ENCODE data around the gene CCNDBP1. TPM values are rescaled to one million over a fixed set of nuclear protein-coding genes. Genes with fewer than 3 reads are reported as not detected.
"Not testable (repeated sequence)": the region's sequence is repeated elsewhere in the genome, so short reads cannot be mapped to it uniquely, and the experiment has no call there.

Gene CCNDBP1
- total RNA-seq, 2 donors from 2014 or later = 49.3 to 79.8 TPM

- ATAC-seq (no peak), DNase-seq (no peak)
- intact Hi-C loops (cut with DNase I, micrococcal nuclease) = no loop called here
These were observed 2.4 kb downstream of the CCNDBP1 start for GRCh38 chr15:43187544-43188155.

DNA sequence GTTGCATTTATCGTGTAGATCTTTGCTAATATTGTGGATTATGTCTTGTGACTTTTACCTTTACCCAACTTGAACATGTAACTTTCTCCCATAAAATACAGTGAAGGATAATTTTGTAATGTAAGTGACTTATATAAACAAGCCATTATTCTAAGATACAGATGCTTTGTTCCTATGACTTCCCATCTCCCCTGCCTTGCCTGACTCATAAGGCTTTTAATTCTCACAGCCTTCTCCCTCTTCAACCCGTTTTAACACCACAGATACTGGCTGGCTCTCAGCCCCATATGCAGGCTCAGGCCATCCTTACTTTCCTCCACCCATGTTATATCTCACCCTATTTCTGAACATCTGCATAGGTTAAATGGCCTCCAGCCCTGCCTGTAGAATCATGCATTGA lies 4.1 kb downstream of the CCNDBP1 start:
- DNase-seq (no peak), ATAC-seq (no peak)
- intact Hi-C loops (cut with DNase I, micrococcal nuclease) = no loop called here

DNA sequence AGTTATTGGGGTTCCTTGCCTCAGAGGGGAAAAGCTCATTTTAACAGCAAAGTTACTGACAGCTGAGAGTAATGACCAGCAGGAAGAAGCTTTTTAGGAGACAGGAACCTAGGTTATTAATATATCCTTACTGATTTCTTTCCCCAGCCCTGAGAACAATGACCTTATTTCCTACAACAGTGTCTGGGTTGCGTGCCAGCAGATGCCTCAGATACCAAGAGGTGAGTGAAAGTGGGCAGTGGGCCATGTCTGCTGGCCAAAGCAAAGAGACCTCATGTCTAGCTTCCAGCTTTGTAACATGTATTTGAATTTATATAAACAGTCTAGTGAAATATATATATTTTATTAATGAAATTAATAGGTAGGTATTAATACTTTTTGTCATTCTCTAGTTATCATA lies 5.0 kb downstream of the CCNDBP1 start:
- DNase-seq (no peak), ATAC-seq (no peak)
- intact Hi-C loops (cut with DNase I, micrococcal nuclease) = no loop called here

GRCh38 chr15:43193710-43194109 lies 8.5 kb downstream of the CCNDBP1 start:
- intact Hi-C loops (cut with DNase I, micrococcal nuclease) = no loop called here
- ATAC-seq (no peak), DNase-seq (no peak)

DNA sequence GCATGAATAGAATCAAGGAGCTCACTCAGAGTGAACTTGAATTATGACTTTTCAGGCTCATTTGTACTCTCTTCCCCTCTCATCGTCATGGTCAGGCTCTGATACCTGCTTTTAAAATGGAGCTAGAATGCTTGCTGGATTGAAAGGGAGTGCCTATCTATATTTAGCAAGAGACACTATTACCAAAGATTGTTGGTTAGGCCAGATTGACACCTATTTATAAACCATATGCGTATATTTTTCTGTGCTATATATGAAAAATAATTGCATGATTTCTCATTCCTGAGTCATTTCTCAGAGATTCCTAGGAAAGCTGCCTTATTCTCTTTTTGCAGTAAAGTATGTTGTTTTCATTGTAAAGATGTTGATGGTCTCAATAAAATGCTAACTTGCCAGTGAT lies 9.6 kb downstream of the CCNDBP1 start:
- intact Hi-C loops (cut with DNase I, micrococcal nuclease) = no loop called here
- DNase-seq (no peak), ATAC-seq (no peak)

DNA sequence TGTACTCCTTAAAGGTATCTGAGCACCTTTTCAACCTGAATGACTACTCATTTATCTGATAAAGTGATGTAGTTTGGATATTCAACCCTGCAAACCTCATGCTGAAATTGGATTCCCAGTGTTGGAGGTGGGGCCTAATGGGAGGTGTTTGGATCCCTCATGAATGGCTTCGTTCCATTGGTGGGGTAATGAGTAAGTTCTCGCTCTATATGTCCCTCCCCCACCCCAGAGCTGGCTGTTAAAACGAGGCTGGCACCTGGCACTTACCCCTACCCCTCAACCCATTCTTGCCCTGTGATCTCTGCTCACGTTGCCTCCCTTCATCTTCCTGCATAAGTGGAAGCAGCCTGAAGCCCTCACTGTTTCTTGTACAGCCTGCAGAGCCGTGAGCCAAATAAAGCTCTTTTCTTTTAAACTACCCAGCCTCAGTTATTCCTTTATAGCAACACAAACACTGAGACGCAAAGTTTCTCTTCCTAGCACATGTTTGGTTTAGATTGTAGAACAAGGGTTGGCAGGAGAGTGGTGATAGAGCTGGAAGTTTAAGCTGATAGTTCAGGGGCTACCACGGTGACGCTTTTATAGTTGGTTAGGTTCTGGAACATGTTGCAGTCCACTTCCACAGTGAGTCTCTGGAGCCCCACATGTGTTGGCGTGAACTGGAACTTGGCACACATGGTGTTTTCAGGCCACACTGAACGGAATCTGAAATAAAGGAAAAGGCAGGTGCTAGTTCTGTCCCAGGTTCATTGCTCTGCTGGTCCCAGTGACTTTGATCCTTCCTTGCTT lies 11.8 kb downstream of the CCNDBP1 start:
- DNase-seq = no peak
- no peak for ATAC-seq
- intact Hi-C loops (cut with DNase I, micrococcal nuclease) = no loop called here

DNA sequence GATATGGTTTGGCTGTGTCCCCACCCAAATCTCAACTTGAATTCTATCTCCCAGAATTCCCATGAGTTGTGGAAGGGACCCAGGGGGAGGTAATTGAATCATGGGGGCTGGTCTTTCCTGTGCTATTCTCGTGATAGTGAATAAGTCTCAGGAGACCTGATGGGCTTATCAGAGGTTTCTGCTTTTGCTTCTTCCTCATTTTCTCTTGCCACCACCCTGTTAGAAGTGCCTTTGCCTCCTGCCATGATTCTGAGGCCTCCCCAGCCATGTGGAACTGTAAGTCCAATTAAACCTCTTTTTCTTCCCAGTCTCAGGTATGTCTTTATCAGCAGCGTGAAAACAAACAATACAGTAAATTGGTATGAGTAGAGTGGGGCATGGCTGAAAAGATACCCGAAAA lies 12.6 kb downstream of the CCNDBP1 start:
- intact Hi-C loops (cut with DNase I, micrococcal nuclease); ATAC-seq: not testable (repeated sequence)

GRCh38 chr15:43198556-43198955 lies 13.4 kb downstream of the CCNDBP1 start:
- intact Hi-C loops (cut with DNase I, micrococcal nuclease); DNase-seq; ATAC-seq: not testable (repeated sequence)

More for the DNA sequence above, 12.6 kb downstream of the CCNDBP1 start:
- not testable (repeated sequence) for DNase-seq

- DNase-seq (no peak), ATAC-seq (no peak)
- intact Hi-C loops (cut with DNase I, micrococcal nuclease) = no loop called here
These were observed 13.8 kb downstream of the CCNDBP1 start for GRCh38 chr15:43198992-43199391.

DNA sequence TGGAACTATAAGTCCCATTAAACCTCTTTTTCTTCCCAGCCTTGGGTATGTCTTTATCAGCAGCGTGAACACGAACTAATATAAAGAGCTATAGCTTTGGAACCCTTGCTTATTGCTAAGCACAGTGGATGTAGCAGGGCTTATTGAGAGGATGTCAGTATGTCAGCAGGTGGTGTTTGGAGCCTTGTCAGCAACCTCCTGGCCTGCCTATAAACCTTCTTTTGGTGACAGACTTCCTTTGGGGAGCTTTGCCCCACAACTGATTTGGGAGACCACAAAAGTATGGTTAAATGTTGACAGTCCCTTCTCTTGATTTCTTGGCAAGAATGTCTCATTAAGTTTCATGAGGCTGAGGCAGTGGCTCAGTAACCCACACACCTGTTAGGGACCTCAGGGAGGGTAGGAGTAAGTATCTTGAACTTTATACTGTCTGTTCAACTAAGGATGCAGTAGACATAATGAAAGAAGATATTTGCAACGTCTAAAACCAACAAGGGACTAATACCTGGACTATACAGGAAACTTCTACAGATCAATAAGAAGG lies 14.8 kb downstream of the CCNDBP1 start:
- intact Hi-C loops (cut with DNase I, micrococcal nuclease) = no loop called here
- no peak for ATAC-seq
- no peak for DNase-seq

DNA sequence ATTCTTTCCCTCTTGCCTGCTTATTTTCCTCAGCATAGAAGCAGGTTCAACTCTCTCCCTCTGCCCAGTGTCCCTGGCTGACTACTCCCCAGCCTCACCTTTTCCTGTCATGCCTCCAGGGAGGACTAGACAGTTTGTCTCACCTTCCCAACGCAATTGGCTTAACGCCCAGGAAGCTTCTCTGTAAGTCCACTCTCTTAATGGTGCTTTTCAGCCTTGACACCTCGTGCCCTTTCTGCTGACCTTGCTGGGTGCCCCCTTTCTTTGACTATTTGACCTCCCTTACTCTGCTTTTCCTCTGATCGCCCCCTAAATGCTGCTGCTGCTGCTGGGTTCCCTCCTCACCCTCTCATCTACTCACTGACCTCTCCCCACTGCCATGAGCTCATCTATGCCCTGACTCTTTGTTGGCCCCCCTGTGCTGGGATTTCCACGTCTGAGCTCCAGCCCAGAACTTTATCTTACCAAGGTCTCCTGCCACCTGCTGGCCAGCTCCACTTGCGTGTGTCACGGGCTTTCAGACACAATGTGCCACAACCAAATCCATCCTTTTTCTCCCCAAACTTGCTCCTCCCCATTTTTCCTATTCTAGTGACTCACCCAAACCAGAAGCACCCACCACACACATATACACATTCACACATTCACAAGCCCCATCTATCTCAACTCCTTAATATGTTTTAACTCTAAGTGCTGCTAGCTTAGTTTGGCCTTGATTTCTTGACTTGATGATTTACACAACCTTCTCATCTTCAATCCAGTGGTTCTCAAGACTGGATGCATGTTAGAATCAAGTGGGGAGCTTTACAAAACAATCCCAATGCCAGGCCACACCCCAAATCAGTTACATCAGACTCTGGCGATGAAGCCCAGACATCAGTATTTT lies 19.1 kb downstream of the CCNDBP1 start:
- ATAC-seq = peak; percentile 46
- DNase-seq = peak in 1 of 2 donors; percentile 64
- intact Hi-C loops (cut with DNase I, micrococcal nuclease) = no loop called here

GRCh38 chr15:43206054-43206453 lies 20.9 kb downstream of the CCNDBP1 start:
- intact Hi-C loops (cut with DNase I, micrococcal nuclease) = no loop called here
- ATAC-seq (no peak), DNase-seq (no peak)

GRCh38 chr15:43207024-43207423 lies 21.8 kb downstream of the CCNDBP1 start:
- intact Hi-C loops (cut with DNase I, micrococcal nuclease) = no loop called here
- DNase-seq = no peak
- ATAC-seq = no peak

- intact Hi-C loops (cut with DNase I, micrococcal nuclease) = no loop called here
- no peak for DNase-seq
- ATAC-seq = no peak
These were observed 23.1 kb downstream of the CCNDBP1 start for GRCh38 chr15:43208052-43209002.

- DNase-seq (no peak), ATAC-seq (peak; percentile 39)
- intact Hi-C loops (cut with DNase I, micrococcal nuclease) = no loop called here
These were observed 24.0 kb downstream of the CCNDBP1 start for GRCh38 chr15:43209059-43209824.

DNA sequence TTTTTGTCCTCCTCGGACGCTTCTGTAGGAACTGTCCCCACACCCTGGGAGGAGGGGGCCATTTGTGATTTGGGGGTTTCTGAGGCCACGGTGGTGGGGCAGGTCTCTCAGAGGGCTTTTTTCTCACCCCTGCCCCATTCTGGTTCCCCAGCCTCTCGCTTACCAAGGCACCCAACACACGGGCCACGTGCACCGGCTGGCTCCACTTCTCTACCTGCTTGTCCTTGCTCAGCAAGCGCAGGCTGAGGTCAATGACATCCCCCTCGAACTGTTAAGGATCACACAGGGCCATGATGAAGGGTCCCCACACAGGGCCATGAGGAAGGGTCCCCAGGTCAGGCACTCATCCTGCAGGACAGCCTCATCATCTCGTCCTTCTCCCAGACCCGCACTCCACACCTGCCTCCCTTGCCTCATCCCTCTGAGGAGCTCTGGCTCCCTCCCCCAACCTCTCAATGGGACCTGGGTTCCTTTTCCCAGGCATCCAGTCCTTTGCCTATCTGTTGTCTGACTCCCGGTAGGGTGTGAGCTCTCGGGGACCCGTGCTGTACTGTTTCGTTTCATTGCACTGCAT lies 25.1 kb downstream of the CCNDBP1 start:
- ATAC-seq (no peak), DNase-seq (no peak)
- intact Hi-C loops (cut with DNase I, micrococcal nuclease) = no loop called here

GRCh38 chr15:43210807-43211206 lies 25.6 kb downstream of the CCNDBP1 start:
- no peak for DNase-seq
- intact Hi-C loops (cut with DNase I, micrococcal nuclease) = no loop called here

More at GRCh38 chr15:43210807-43211206, 25.6 kb downstream of the CCNDBP1 start:
- ATAC-seq = no peak

All from left colon (tissue), 2 donors.